ENCODE results near the gene SATB1. TPM values are rescaled to one million over a fixed set of nuclear protein-coding genes. Genes with fewer than 3 reads are reported as not detected.

SATB1 gene
- total RNA-seq, 1 donor from 2014 or later, result 2.0 TPM

GRCh38 chr3:18403061-18403460 lies 22.1 kb downstream of the SATB1 start:
- TF ChIP-seq CTCF (conservative IDR thresholded peaks at IDR 0.05; ENCODE audit: low read depth, low read length), result no peak
- no peak overlapping the region for H3K4me3 ChIP-seq (ENCODE audit: low read depth, low read length)
- DNase-seq (ENCODE audit: low read depth), result no peak

- DNase-seq (ENCODE audit: low read depth), result no peak
- TF ChIP-seq CTCF (conservative IDR thresholded peaks at IDR 0.05; ENCODE audit: low read depth, low read length), result no peak
Measured at GRCh38 chr3:18402239-18402799, 22.8 kb downstream of the SATB1 start.

GRCh38 chr3:18401300-18401961 lies 23.7 kb downstream of the SATB1 start:
- TF ChIP-seq CTCF (conservative IDR thresholded peaks at IDR 0.05; ENCODE audit: low read depth, low read length), result no peak
- no peak for DNase-seq (ENCODE audit: low read depth)
- no peak overlapping the region for H3K4me3 ChIP-seq (ENCODE audit: low read depth, low read length)

More at GRCh38 chr3:18402239-18402799, 22.8 kb downstream of the SATB1 start:
- H3K4me3 ChIP-seq (ENCODE audit: low read depth, low read length), result no peak overlapping the region

- DNase-seq (ENCODE audit: low read depth), result no peak
- no peak for TF ChIP-seq CTCF (conservative IDR thresholded peaks at IDR 0.05; ENCODE audit: low read depth, low read length)
- H3K4me3 ChIP-seq (ENCODE audit: low read depth, low read length), result no peak overlapping the region
Measured at GRCh38 chr3:18398448-18398847, 26.7 kb downstream of the SATB1 start.

- no peak overlapping the region for H3K4me3 ChIP-seq (ENCODE audit: low read depth, low read length)
- DNase-seq (ENCODE audit: low read depth), result no peak
- no peak for TF ChIP-seq CTCF (conservative IDR thresholded peaks at IDR 0.05; ENCODE audit: low read depth, low read length)
Measured at GRCh38 chr3:18396428-18396827, 28.7 kb downstream of the SATB1 start.

DNA sequence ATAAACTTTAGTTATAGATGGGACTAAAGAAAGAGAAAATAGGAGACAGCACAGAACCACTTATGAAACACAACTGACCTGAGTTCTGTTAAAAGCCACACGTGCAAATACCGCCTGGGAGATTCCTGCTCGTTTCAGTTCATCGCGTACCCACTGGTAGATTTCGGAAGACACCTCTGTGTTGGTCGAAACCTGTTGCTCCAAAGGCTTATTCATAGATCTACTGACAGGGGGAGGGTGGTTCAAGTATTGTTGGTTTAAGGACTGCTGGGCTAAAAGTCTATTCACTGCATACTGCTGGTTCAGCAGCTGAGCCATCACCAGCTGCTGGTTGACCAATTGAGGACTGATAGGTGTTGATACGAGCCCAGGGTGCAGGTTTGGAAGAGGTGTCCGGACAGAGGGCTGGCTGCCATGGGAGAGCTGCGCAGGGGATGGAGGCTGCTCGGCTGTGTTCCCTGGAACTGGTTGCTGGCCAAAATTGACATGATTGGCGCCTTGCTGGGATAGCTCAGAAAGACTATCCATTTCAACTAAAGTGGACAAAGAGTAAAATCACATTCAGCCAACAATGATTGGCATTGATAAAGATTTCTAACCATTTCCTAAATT lies 30.6 kb downstream of the SATB1 start:
- no peak for DNase-seq (ENCODE audit: low read depth)
- TF ChIP-seq CTCF (conservative IDR thresholded peaks at IDR 0.05; ENCODE audit: low read depth, low read length), result no peak
- H3K4me3 ChIP-seq (ENCODE audit: low read depth, low read length), result no peak overlapping the region

Data from epithelial cell of proximal tubule (primary cell).